SK-N-SH (cell line): ENCODE data around the gene HSPA4. TPM values are rescaled to one million over a fixed set of nuclear protein-coding genes. Genes with fewer than 3 reads are reported as not detected.

Experiments used
- CTCF ChIA-PET: fragments of 300-600, 350-600 bp; formaldehyde crosslinking; extraction: SDS; loops from one replicate; lab custom pipeline; 2021; lab: Yijun Ruan, JAX
- POLR2A ChIA-PET: fragments of 350-600 bp; sonication (Branson Sonifier 250); formaldehyde crosslinking; extraction: SDS; loops from one replicate; lab custom pipeline; 2020; ENCODE audit warnings: antibody characterized with exemption, inconsistent platforms; lab: Yijun Ruan, JAX
- DNase-seq: peaks from one replicate; pipeline ENCODE4 v3.0.0; 2012
- H2AFZ ChIP-seq: fragments of 200-600 bp; sonication (generic); 2 replicates; pipeline ENCODE4 v1.8.1; 2016; ENCODE audit warnings: antibody characterized with exemption, mild to moderate bottlenecking, low read depth
- H3F3A ChIP-seq: fragments of 200-600 bp; sonication (generic); replicated peaks from 2 replicates; pipeline ENCODE3; 2016; ENCODE audit warnings: antibody characterized with exemption, mild to moderate bottlenecking; ENCODE audit not compliant: insufficient read depth
- H3K27ac ChIP-seq, 2 experiments: fragments of 200-500 bp in 1 of 2; fragments of 200-600 bp in 1 of 2; sonication (Bioruptor generic) in 1 of 2; sonication (generic), shearing (Covaris generic) in 1 of 2; 2 replicates each; pipeline versions ENCODE4 v1.5.1 to v1.6.1; 2014 to 2016; ENCODE audit warnings: low read depth in 2 of 2, inconsistent platforms in 1 of 2, low read length in 1 of 2, mild to moderate bottlenecking in 1 of 2, mixed read lengths in 1 of 2
- H3K27me3 ChIP-seq: fragments of 200-600 bp; sonication (generic), shearing (Covaris generic); 2 replicates; pipeline ENCODE4 v1.6.1; 2016; ENCODE audit warnings: mixed run types; ENCODE audit not compliant: insufficient read depth
- H3K36me3 ChIP-seq, 2 experiments: fragments of 200-500 bp in 1 of 2; fragments of 200-600 bp in 1 of 2; sonication (Bioruptor generic) in 1 of 2; sonication (generic) in 1 of 2; replicated peaks in 1 of 2; 2 replicates each; pipeline versions ENCODE3 to v1.5.1; 2014 to 2016; ENCODE audit warnings: low read length in 1 of 2, mild to moderate bottlenecking in 1 of 2; ENCODE audit not compliant: insufficient read depth in 2 of 2, control insufficient read depth in 1 of 2
- H3K4me1 ChIP-seq, 2 experiments: fragments of 200-500 bp in 1 of 2; fragments of 200-600 bp in 1 of 2; sonication (Bioruptor generic) in 1 of 2; sonication (generic), shearing (Covaris generic) in 1 of 2; 2 replicates each; pipeline versions ENCODE4 v1.5.1 to v1.6.1; 2014 to 2016; ENCODE audit warnings: low read depth in 1 of 2, low read length in 1 of 2, mixed run types in 1 of 2; ENCODE audit not compliant: insufficient read depth in 2 of 2, control insufficient read depth in 1 of 2
- H3K4me2 ChIP-seq: fragments of 200-600 bp; sonication (generic), shearing (Covaris generic); 2 replicates; pipeline ENCODE4 v1.6.1; 2017; ENCODE audit warnings: mixed run types
- H3K4me3 ChIP-seq, 2 experiments: fragments of 200-500 bp in 1 of 2; fragments of 200-600 bp in 1 of 2; sonication (Bioruptor generic) in 1 of 2; sonication (generic), shearing (Covaris generic) in 1 of 2; 2 replicates each; pipeline versions ENCODE4 v1.5.1 to v1.8.1; 2014 to 2016; ENCODE audit warnings: low read depth in 2 of 2, inconsistent platforms in 1 of 2, low read length in 1 of 2, mild to moderate bottlenecking in 1 of 2, mixed read lengths in 1 of 2, moderate library complexity in 1 of 2
- H3K79me2 ChIP-seq: fragments of 200-600 bp; sonication (generic); 2 replicates; pipeline ENCODE4 v1.8.1; 2017; ENCODE audit warnings: mild to moderate bottlenecking; ENCODE audit not compliant: insufficient read depth
- H3K9ac ChIP-seq: fragments of 200-600 bp; sonication (generic); 2 replicates; pipeline ENCODE4 v1.6.1; 2017; ENCODE audit warnings: mixed run types
- H3K9me2 ChIP-seq: fragments of 200-600 bp; sonication (generic); 2 replicates; pipeline ENCODE4 v1.6.1; 2017; ENCODE audit warnings: mixed run types
- H3K9me3 ChIP-seq: fragments of 200-600 bp; sonication (generic); 2 replicates; pipeline ENCODE4 v1.6.1; 2017; ENCODE audit warnings: mixed run types, mild to moderate bottlenecking, moderate library complexity
- H4K20me1 ChIP-seq: fragments of 200-600 bp; sonication (generic); 2 replicates; pipeline ENCODE4 v1.6.1; 2017; ENCODE audit warnings: mild to moderate bottlenecking, mixed run types; ENCODE audit not compliant: insufficient read depth
- ELF1 ChIP-seq: IDR thresholded peaks from 2 replicates; pipeline ENCODE4 v1.4.0; 2012
- EP300 ChIP-seq, 2 experiments: IDR thresholded peaks; 2 replicates each; pipeline versions ENCODE4 v1.4.0 to v1.6.1; 2012; ENCODE audit warnings: borderline replicate concordance in 1 of 2, low read depth in 1 of 2, low read length in 1 of 2
- EZH2phosphoT487 ChIP-seq: fragments of 200-600 bp; sonication (generic); IDR thresholded peaks from 2 replicates; pipeline ENCODE4 v1.6.1; 2017; ENCODE audit warnings: low read depth, mixed run types, mild to moderate bottlenecking, antibody characterized with exemption, moderate library complexity, borderline replicate concordance
- FOSL2 ChIP-seq: IDR thresholded peaks from 2 replicates; pipeline ENCODE4 v1.4.0; 2012; ENCODE audit warnings: low read depth, mild to moderate bottlenecking, moderate library complexity, borderline replicate concordance
- FOXJ3 ChIP-seq: sonication (generic); formaldehyde crosslinking; IDR thresholded peaks from 2 replicates; pipeline ENCODE4 v1.5.1; 2020; ENCODE audit warnings: mild to moderate bottlenecking, missing genetic modification reagents
- GABPA ChIP-seq: IDR thresholded peaks from 2 replicates; pipeline ENCODE4 v1.4.0; 2012; ENCODE audit warnings: low read depth, mild to moderate bottlenecking
- JUND ChIP-seq: IDR thresholded peaks from 2 replicates; pipeline ENCODE4 v1.4.0; 2012
- NFIC ChIP-seq: IDR thresholded peaks from 2 replicates; pipeline ENCODE4 v1.4.0; 2012; ENCODE audit warnings: borderline replicate concordance
- NRF1 ChIP-seq: IDR thresholded peaks from 2 replicates; pipeline ENCODE4 v1.6.1; 2012; ENCODE audit warnings: low read depth, mild to moderate bottlenecking, low read length
- POLR2AphosphoS5 ChIP-seq: IDR thresholded peaks from 2 replicates; pipeline ENCODE4 v1.6.1; 2012; ENCODE audit warnings: low read depth, low read length
- RCOR1 ChIP-seq: fragments of 150-350 bp; IDR thresholded peaks from 2 replicates; pipeline ENCODE4 v1.6.1; 2017; ENCODE audit warnings: antibody characterized with exemption, low read length
- RXRA ChIP-seq: IDR thresholded peaks from 2 replicates; pipeline ENCODE4 v1.4.0; 2012; ENCODE audit warnings: low read depth, mild to moderate bottlenecking, borderline replicate concordance
- SIN3A ChIP-seq: IDR thresholded peaks from 2 replicates; pipeline ENCODE4 v1.6.1; 2012; ENCODE audit warnings: low read depth, mild to moderate bottlenecking, low read length, moderate library complexity, borderline replicate concordance
- SMC3 ChIP-seq: IDR thresholded peaks from 2 replicates; pipeline ENCODE4 v1.6.1; 2012; ENCODE audit warnings: low read depth, low read length, improper control_type of control experiment
- TCF12 ChIP-seq: IDR thresholded peaks from 2 replicates; pipeline ENCODE4 v1.4.0; 2012
- USF2 ChIP-seq: fragments of 150-350 bp; IDR thresholded peaks from 2 replicates; pipeline ENCODE4 v1.6.1; 2017; ENCODE audit warnings: antibody characterized with exemption, low read length, low read depth, borderline replicate concordance
- YY1 ChIP-seq: IDR thresholded peaks from 2 replicates; pipeline ENCODE4 v1.4.0; 2012; ENCODE audit warnings: low read depth, mild to moderate bottlenecking
- WGBS: methylation state at CpG from one replicate; pipeline ENCODE4 v1.1.6; 2017; ENCODE audit warnings: low lambda C conversion rate; 5-methylcytosine and 5-hydroxymethylcytosine counted together
- polyA plus RNA-seq, 3 experiments: library from polyadenylated mRNA; depleted of rRNA; stranded (reverse); fragments of >200 nt; gene quantifications; 2 replicates each; pipeline ENCODE4 v1.2.3, GENCODE V29; 2012
- TF ChIP-seq, protein P1 (sequence below): IDR thresholded peaks from 2 replicates; pipeline ENCODE4 v1.4.0; 2012; ENCODE audit warnings: low read depth, borderline replicate concordance
- TF ChIP-seq, protein P2 (sequence below): fragments of 150-350 bp; IDR thresholded peaks from 2 replicates; pipeline ENCODE4 v1.6.1; 2016; ENCODE audit warnings: mild to moderate bottlenecking, low read depth, low read length
- TF ChIP-seq, protein P3 (sequence below): IDR thresholded peaks from 2 replicates; pipeline ENCODE4 v1.4.0; 2012; ENCODE audit warnings: low read depth

Gene HSPA4
- polyA plus RNA-seq, 1 of the 3 experiments (the other 2 are of a cell fraction): 18.8 TPM

DNA sequence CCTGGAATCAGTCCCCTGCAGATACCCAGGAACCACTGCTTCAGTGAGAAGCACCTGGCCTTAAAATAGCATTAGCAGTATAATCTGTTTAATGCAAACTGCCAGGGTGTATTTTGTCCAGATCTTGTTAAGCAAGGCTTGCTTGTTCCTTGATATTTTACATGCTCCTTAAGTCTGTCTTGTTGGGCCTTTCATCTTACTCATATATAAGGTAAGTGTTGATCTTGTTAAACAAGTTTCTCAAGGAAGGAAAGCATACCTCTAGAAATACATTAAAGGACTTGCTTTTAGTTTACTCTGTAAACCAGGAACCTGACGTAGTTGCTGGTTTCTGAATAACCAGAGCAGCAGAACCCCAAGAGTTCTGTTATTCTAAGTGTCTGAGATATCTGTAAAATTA lies 13.7 kb downstream of the HSPA4 start:
- ChIA-PET CTCF (no interaction called here), POLR2A (no interaction called here)
- no peaks in the 10 kb centered on the region for H3K4me1 ChIP-seq
- H3K4me3 ChIP-seq: no peak overlapping the region
- no peaks in the 10 kb centered on the region for H3F3A ChIP-seq
- H3K36me3 ChIP-seq: peaks cover 37 to 51% of the 10 kb centered on the region in 2 experiments
- no peaks in the 10 kb centered on the region for H3K27me3 ChIP-seq
- no peak overlapping the region for H3K9ac ChIP-seq
- no peaks in the 10 kb centered on the region for H3K9me3 ChIP-seq
- TF ChIP-seq EP300 (IDR thresholded peaks at IDR 0.05; ENCODE audit: borderline replicate concordance in 1 of 2, low read depth in 1 of 2, low read length in 1 of 2): no peak
- no peak for TF ChIP-seq GABPA
- TF ChIP-seq YY1: no peak
- no peak overlapping the region for H3K4me2 ChIP-seq
- peaks cover 97% of the 10 kb centered on the region for H3K79me2 ChIP-seq
- peaks cover 48% of the 10 kb centered on the region for H4K20me1 ChIP-seq
- no peaks in the 10 kb centered on the region for H3K9me2 ChIP-seq
- 100% methylated on average over 1 of the region's 1 CpG for WGBS
- no peak for DNase-seq
- no peak overlapping the region for H2AFZ ChIP-seq
- H3K27ac ChIP-seq: no peak overlapping the region

DNA sequence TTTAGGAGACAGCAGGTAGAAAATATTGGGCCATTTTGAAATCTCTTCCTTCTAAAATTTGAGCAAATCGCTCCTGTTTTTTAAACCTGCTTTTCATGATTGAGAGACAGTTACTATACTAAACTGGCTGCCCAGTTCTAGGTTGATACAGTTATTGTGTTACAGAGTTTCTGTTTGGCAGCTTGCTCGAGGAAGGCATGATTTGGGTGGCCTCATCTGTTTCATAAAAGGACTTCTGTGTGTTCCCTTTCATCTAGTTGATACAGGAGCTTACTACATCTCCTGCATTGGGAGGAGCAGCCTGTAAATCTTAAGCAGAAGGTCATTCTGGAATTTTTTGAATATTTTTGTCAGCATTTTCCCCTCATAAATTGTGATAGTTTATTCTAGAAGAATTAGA lies 14.2 kb downstream of the HSPA4 start:
- H3K4me3 ChIP-seq: no peak overlapping the region
- 98% methylated on average over 2 of the region's 2 CpGs for WGBS
- no peaks in the 10 kb centered on the region for H3F3A ChIP-seq
- no peaks in the 10 kb centered on the region for H3K9me2 ChIP-seq
- no peak overlapping the region for H3K27ac ChIP-seq
- H4K20me1 ChIP-seq: peaks cover 48% of the 10 kb centered on the region
- H2AFZ ChIP-seq: no peak overlapping the region
- no peaks in the 10 kb centered on the region for H3K27me3 ChIP-seq
- H3K9ac ChIP-seq: no peak overlapping the region
- H3K9me3 ChIP-seq: no peaks in the 10 kb centered on the region
- TF ChIP-seq SIN3A (no peak), FOSL2 (no peak), USF2 (no peak)
- TF ChIP-seq, protein P1, sequence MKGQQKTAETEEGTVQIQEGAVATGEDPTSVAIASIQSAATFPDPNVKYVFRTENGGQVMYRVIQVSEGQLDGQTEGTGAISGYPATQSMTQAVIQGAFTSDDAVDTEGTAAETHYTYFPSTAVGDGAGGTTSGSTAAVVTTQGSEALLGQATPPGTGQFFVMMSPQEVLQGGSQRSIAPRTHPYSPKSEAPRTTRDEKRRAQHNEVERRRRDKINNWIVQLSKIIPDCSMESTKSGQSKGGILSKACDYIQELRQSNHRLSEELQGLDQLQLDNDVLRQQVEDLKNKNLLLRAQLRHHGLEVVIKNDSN: no peak
- no peak overlapping the region for H3K4me2 ChIP-seq
- no peak for DNase-seq
- POLR2A ChIA-PET: no interaction called here
- H3K79me2 ChIP-seq: peaks cover 95% of the 10 kb centered on the region
- H3K36me3 ChIP-seq: peaks cover 40 to 56% of the 10 kb centered on the region in 2 experiments
- no peaks in the 10 kb centered on the region for H3K4me1 ChIP-seq
- CTCF ChIA-PET: no interaction called here

- no peak for DNase-seq
- ChIA-PET CTCF (interaction anchor here (0.6 kb wide), 1 partner anchor 252 kb away, joined by 3 read pairs; no protein-coding TSS in a partner anchor), POLR2A (no interaction called here)
- Histone ChIP-seq H3K9me2 (no peaks in the 10 kb centered on the region), H2AFZ (no peak overlapping the region), H3K4me1 (peaks cover 3 to 4% of the 10 kb centered on the region in 2 experiments; a peak in 2 of 4 replicates), H3K4me2 (no peak overlapping the region), H3K36me3 (peaks cover 66 to 72% of the 10 kb centered on the region in 2 experiments), H3K4me3 (no peak overlapping the region), H3F3A (peaks cover 9% of the 10 kb centered on the region), H3K27me3 (no peaks in the 10 kb centered on the region), H3K79me2 (peaks cover 92% of the 10 kb centered on the region), H3K9ac (no peak overlapping the region), H3K27ac (no peak overlapping the region), H3K9me3 (no peaks in the 10 kb centered on the region), H4K20me1 (peaks cover 10% of the 10 kb centered on the region)
- no peak for TF ChIP-seq EZH2phosphoT487
- TF ChIP-seq JUND: no peak
- no peak for TF ChIP-seq SMC3
- no peak for TF ChIP-seq NFIC
- no peak for TF ChIP-seq TCF12
- TF ChIP-seq POLR2AphosphoS5: no peak
- TF ChIP-seq RXRA: no peak
- TF ChIP-seq ELF1: no peak
- TF ChIP-seq, protein P2, sequence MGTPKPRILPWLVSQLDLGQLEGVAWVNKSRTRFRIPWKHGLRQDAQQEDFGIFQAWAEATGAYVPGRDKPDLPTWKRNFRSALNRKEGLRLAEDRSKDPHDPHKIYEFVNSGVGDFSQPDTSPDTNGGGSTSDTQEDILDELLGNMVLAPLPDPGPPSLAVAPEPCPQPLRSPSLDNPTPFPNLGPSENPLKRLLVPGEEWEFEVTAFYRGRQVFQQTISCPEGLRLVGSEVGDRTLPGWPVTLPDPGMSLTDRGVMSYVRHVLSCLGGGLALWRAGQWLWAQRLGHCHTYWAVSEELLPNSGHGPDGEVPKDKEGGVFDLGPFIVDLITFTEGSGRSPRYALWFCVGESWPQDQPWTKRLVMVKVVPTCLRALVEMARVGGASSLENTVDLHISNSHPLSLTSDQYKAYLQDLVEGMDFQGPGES: no peak
- TF ChIP-seq, protein P3, sequence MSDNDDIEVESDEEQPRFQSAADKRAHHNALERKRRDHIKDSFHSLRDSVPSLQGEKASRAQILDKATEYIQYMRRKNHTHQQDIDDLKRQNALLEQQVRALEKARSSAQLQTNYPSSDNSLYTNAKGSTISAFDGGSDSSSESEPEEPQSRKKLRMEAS: no peak
- TF ChIP-seq USF2: no peak
- no peak for TF ChIP-seq RCOR1
- no peak for TF ChIP-seq SIN3A
- no peak for TF ChIP-seq FOXJ3 (CRISPR knock-in tag)
- no peak for TF ChIP-seq NRF1
- WGBS: 94% methylated on average over 4 of the region's 4 CpGs
These were observed 20.2 kb downstream of the HSPA4 start for GRCh38 chr5:133072021-133072420.
